MCF 10A (cell line): ENCODE data around the gene TIMP1. TPM values are rescaled to one million over a fixed set of nuclear protein-coding genes. Genes with fewer than 3 reads are reported as not detected.

Source experiments
- BruUV-seq: library from RNA; stranded (reverse); fragments of 400-500 nt; replicated peaks from 2 replicates; lab custom pipeline; 2021; lab: Mats Ljungman, UMichigan
- CTCF ChIA-PET: fragments of 300-600 bp; sonication (Branson Sonifier 250); formaldehyde crosslinking; extraction: SDS; loops from one replicate; lab custom pipeline; 2021; ENCODE audit warnings: antibody characterized with exemption, inconsistent platforms; lab: Yijun Ruan, JAX
- POLR2A ChIA-PET: fragments of 300-600, 350-650 bp; sonication (Branson Sonifier 250); formaldehyde crosslinking; extraction: SDS; loops from one replicate; lab custom pipeline; 2020; ENCODE audit warnings: antibody characterized with exemption, inconsistent platforms; lab: Yijun Ruan, JAX
- DNase-seq: peaks from one replicate; pipeline ENCODE4 v3.0.0-alpha.2; 2018; ENCODE audit not compliant: unreplicated experiment
- H3K27ac Mint-ChIP-seq: one replicate; pipeline ENCODE4 v1.8.0; 2022; ENCODE audit warnings: mild to moderate bottlenecking, low read depth, mixed read lengths; ENCODE audit not compliant: unreplicated experiment
- H3K27me3 Mint-ChIP-seq: one replicate; pipeline ENCODE4 v1.8.0; 2022; ENCODE audit warnings: mixed read lengths; ENCODE audit not compliant: insufficient read depth, unreplicated experiment
- H3K36me3 Mint-ChIP-seq: one replicate; pipeline ENCODE4 v1.8.0; 2022; ENCODE audit warnings: mild to moderate bottlenecking, moderate library complexity, mixed read lengths; ENCODE audit not compliant: insufficient read depth, unreplicated experiment
- H3K4me1 Mint-ChIP-seq: one replicate; pipeline ENCODE4 v1.8.0; 2022; ENCODE audit warnings: mixed read lengths; ENCODE audit not compliant: insufficient read depth, unreplicated experiment
- H3K4me3 Mint-ChIP-seq: one replicate; pipeline ENCODE4 v1.8.0; 2022; ENCODE audit warnings: mild to moderate bottlenecking, moderate library complexity, mixed read lengths; ENCODE audit not compliant: unreplicated experiment
- H3K9me3 Mint-ChIP-seq: one replicate; pipeline ENCODE4 v1.8.0; 2022; ENCODE audit warnings: mixed read lengths; ENCODE audit not compliant: unreplicated experiment
- intact Hi-C: fragments of 100-400 bp; cut with micrococcal nuclease; formaldehyde crosslinking; loops from 2 replicates; pipeline ENCODE4 v1.14.1; 2022
- total RNA-seq: library from RNA; stranded (reverse); gene quantifications from 2 replicates; pipeline ENCODE4 v1.2.3, GENCODE V29; 2022
- TF ChIP-seq, protein P1 (sequence below): fragments of 200-600 bp; IDR thresholded peaks from one replicate; pipeline ENCODE4 v1.8.0; 2022; ENCODE audit warnings: antibody characterized with exemption, mild to moderate bottlenecking; ENCODE audit not compliant: unreplicated experiment

TIMP1 gene
- total RNA-seq, 1 experiment from 2014 or later = 647 TPM

DNA sequence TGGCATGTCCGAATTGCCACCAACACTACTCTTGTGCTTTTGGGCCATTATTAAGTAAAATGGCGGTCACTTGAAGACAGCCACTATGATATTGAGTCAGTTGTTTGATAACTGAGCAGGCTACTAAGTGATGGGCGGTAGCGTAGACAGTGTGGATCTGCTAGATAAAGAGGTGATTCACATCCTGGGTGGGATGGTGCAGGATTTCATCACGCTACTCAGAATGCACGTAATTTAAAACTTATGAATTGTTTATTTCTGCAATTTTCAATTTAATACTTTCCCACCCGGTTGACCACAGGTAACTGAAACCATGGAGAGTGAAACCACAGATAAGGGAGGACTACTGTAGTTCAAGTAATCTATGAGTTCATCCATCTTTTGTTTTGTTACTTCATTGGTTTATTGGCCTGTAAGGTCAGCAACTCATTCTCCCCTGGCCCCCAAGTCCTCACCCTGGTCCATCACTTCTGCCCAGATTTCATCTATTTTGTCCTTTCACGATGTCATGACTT, 18.4 kb upstream of the TIMP1 start:
- TF ChIP-seq, protein P1, sequence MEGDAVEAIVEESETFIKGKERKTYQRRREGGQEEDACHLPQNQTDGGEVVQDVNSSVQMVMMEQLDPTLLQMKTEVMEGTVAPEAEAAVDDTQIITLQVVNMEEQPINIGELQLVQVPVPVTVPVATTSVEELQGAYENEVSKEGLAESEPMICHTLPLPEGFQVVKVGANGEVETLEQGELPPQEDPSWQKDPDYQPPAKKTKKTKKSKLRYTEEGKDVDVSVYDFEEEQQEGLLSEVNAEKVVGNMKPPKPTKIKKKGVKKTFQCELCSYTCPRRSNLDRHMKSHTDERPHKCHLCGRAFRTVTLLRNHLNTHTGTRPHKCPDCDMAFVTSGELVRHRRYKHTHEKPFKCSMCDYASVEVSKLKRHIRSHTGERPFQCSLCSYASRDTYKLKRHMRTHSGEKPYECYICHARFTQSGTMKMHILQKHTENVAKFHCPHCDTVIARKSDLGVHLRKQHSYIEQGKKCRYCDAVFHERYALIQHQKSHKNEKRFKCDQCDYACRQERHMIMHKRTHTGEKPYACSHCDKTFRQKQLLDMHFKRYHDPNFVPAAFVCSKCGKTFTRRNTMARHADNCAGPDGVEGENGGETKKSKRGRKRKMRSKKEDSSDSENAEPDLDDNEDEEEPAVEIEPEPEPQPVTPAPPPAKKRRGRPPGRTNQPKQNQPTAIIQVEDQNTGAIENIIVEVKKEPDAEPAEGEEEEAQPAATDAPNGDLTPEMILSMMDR = no peak
- DNase-seq = no peak
- ChIA-PET POLR2A (no interaction called here), CTCF (no interaction called here)
- Mint-ChIP-seq H3K27ac (no peak overlapping the region), H3K4me1 (peaks cover 18% of the 10 kb centered on the region), H3K27me3 (no peaks in the 10 kb centered on the region), H3K36me3 (peaks cover 44% of the 10 kb centered on the region), H3K9me3 (peaks cover 7% of the 10 kb centered on the region), H3K4me3 (no peak overlapping the region)
- BruUV-seq = no TSS peak
- intact Hi-C loops = loop anchor here (2.0 to 5.0 kb wide), 2 partner anchors 81 to 463 kb away; no protein-coding TSS in a partner anchor

DNA sequence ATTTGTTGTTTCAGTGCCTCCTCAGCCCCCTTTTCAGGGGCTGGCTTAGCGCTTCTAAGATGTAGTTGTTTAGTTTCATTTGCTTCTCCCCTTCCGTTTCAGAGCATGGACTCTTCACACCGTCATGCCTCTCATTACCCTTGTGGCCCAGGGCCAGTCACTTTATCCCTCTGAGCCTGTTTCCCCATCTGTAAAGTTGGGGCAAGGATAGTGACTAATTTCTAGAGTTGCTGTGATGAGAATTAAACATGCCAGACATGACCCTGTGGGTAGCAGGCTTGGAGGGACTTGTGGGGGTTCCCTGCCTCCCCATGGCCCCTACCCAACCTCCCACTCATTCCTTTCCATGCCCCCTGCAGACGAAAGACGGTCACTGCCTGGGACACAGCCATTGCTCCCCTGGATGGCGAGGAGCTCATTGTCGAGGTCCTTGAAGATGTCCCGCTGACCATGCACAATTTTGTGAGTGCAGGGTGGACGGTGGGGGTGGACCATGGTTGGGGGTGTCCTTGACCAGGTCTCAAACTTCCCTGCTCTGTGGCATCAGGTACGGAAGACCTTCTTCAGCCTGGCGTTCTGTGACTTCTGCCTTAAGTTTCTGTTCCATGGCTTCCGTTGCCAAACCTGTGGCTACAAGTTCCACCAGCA, 17.7 kb upstream of the TIMP1 start:
- Mint-ChIP-seq H3K36me3 (peaks cover 44% of the 10 kb centered on the region), H3K4me3 (no peak overlapping the region), H3K9me3 (peaks cover 7% of the 10 kb centered on the region), H3K27me3 (no peaks in the 10 kb centered on the region), H3K27ac (no peak overlapping the region), H3K4me1 (peaks cover 18% of the 10 kb centered on the region)
- ChIA-PET POLR2A (interaction anchor here (0.9 kb wide), 1 partner anchor 271 kb away, joined by 3 read pairs; no protein-coding TSS in a partner anchor), CTCF (no interaction called here)
- TF ChIP-seq, protein P1 = no peak
- intact Hi-C loops = loop anchor here (5.0 kb wide), 1 partner anchor 463 kb away; no protein-coding TSS in a partner anchor
- no peak for DNase-seq
- BruUV-seq = no TSS peak

DNA sequence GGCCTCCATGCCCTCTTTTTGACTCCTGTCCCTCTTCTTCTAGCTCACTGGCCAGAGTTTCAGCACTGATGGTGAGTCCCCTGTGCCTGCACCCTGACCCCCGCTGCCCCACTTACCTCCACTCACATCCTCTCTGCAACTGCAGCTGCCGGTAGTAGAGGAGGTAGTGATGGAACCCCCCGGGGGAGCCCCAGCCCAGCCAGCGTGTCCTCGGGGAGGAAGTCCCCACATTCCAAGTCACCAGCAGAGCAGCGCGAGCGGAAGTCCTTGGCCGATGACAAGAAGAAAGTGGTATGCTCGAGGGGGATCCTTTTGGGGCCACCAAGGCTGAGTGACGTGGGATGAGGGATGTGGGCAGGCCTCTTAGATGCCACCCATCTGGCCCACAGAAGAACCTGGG, 15.4 kb upstream of the TIMP1 start:
- peaks cover 10% of the 10 kb centered on the region for H3K9me3 Mint-ChIP-seq
- peaks cover 51% of the 10 kb centered on the region for H3K36me3 Mint-ChIP-seq
- intact Hi-C loops = no loop called here

More for the DNA sequence above, 15.4 kb upstream of the TIMP1 start:
- no peak overlapping the region for H3K27ac Mint-ChIP-seq
- H3K4me1 Mint-ChIP-seq = peaks cover 12% of the 10 kb centered on the region
- no peak for DNase-seq
- no TSS peak for BruUV-seq
- H3K27me3 Mint-ChIP-seq = no peaks in the 10 kb centered on the region
- CTCF ChIA-PET = interaction anchor here (0.7 kb wide), 1 partner anchor 62 kb away, joined by 3 read pairs; no protein-coding TSS in a partner anchor
- no peak overlapping the region for H3K4me3 Mint-ChIP-seq
- POLR2A ChIA-PET = no interaction called here
- TF ChIP-seq, protein P1 = no peak
